HG02870 (cell line): ENCODE data around the gene SH3BP4.

Experiments
- ATAC-seq: cut with Tn5 transposase; IDR thresholded peaks from one replicate; pipeline ENCODE4 v1.9.1; 2021; ENCODE audit warnings: mild to moderate bottlenecking, moderate library complexity; ENCODE audit not compliant: unreplicated experiment

SH3BP4 gene

GRCh38 chr2:234964631-234965461, 13.0 kb downstream of the SH3BP4 start:
- no peak for ATAC-seq

- no peak for ATAC-seq
These were observed 14.5 kb downstream of the SH3BP4 start for GRCh38 chr2:234966340-234966739.

- ATAC-seq, result no peak
These were observed 15.5 kb downstream of the SH3BP4 start for GRCh38 chr2:234967201-234967869.

GRCh38 chr2:234967870-234968208, 16.0 kb downstream of the SH3BP4 start:
- ATAC-seq, result no peak

- ATAC-seq, result no peak
These were observed 17.0 kb downstream of the SH3BP4 start for GRCh38 chr2:234968631-234969305.

GRCh38 chr2:234969306-234970098, 17.7 kb downstream of the SH3BP4 start:
- ATAC-seq, result no peak

- ATAC-seq, result no peak
These were observed 18.3 kb downstream of the SH3BP4 start for GRCh38 chr2:234970099-234970440.

- ATAC-seq, result no peak
These were observed 18.7 kb downstream of the SH3BP4 start for GRCh38 chr2:234970477-234970882.

GRCh38 chr2:234971496-234971895, 19.7 kb downstream of the SH3BP4 start:
- no peak for ATAC-seq

GRCh38 chr2:234973008-234973407, 21.2 kb downstream of the SH3BP4 start:
- ATAC-seq, result no peak

- no peak for ATAC-seq
These were observed 22.9 kb downstream of the SH3BP4 start for GRCh38 chr2:234974501-234975385.

GRCh38 chr2:234975611-234976010, 23.8 kb downstream of the SH3BP4 start:
- no peak for ATAC-seq

- no peak for ATAC-seq
These were observed 24.8 kb downstream of the SH3BP4 start for GRCh38 chr2:234976479-234977227.

- ATAC-seq, result no peak
These were observed 25.4 kb downstream of the SH3BP4 start for GRCh38 chr2:234977228-234977679.

- no peak for ATAC-seq
These were observed 26.8 kb downstream of the SH3BP4 start for GRCh38 chr2:234978466-234979203.

GRCh38 chr2:234979204-234980167, 27.7 kb downstream of the SH3BP4 start:
- ATAC-seq, result no peak

- ATAC-seq, result no peak
These were observed 28.8 kb downstream of the SH3BP4 start for GRCh38 chr2:234980451-234981187.
